BJ (cell line): ENCODE measurements around the gene HOXB3. TPM values are rescaled to one million over a fixed set of nuclear protein-coding genes. Genes with fewer than 3 reads are reported as not detected.

Source experiments
- CTCF ChIA-PET: fragments of 350-600 bp; formaldehyde crosslinking; extraction: SDS; loops from one replicate; lab custom pipeline; 2021; ENCODE audit warnings: antibody characterized with exemption, inconsistent platforms; lab: Yijun Ruan, JAX
- POLR2A ChIA-PET: fragments of 300-600 bp; sonication (Branson Sonifier 250); formaldehyde crosslinking; extraction: SDS; loops from one replicate; lab custom pipeline; 2021; ENCODE audit warnings: antibody characterized with exemption; lab: Charles Lee
- DNase-seq: peaks from one replicate; pipeline ENCODE4 v3.0.0-alpha.2; 2011; ENCODE audit warnings: low read depth
- H3K27me3 ChIP-seq: 2 replicates; pipeline ENCODE4 v1.6.0; 2011; ENCODE audit warnings: low read length; ENCODE audit not compliant: control insufficient read depth, insufficient read depth
- H3K36me3 ChIP-seq: 2 replicates; pipeline ENCODE4 v1.5.1; 2011; ENCODE audit warnings: low read length; ENCODE audit not compliant: control insufficient read depth, insufficient read depth
- H3K4me3 ChIP-seq: 2 replicates; pipeline ENCODE4 v1.5.1; 2011; ENCODE audit warnings: low read depth, mild to moderate bottlenecking, control low read depth, low read length
- polyA plus RNA-seq: library from polyadenylated mRNA; depleted of rRNA; stranded (reverse); fragments of >200 nt; gene quantifications from 2 replicates; pipeline ENCODE4 v1.2.3, GENCODE V29; 2011
- TF ChIP-seq, protein P1 (sequence below): IDR thresholded peaks from 2 replicates; pipeline ENCODE4 v1.5.1; 2011; ENCODE audit warnings: low read depth, mild to moderate bottlenecking, control low read depth, inconsistent platforms, low read length, moderate library complexity; ENCODE audit not compliant: insufficient read depth

HOXB3 gene
- polyA plus RNA-seq, 1 experiment: not detected

DNA sequence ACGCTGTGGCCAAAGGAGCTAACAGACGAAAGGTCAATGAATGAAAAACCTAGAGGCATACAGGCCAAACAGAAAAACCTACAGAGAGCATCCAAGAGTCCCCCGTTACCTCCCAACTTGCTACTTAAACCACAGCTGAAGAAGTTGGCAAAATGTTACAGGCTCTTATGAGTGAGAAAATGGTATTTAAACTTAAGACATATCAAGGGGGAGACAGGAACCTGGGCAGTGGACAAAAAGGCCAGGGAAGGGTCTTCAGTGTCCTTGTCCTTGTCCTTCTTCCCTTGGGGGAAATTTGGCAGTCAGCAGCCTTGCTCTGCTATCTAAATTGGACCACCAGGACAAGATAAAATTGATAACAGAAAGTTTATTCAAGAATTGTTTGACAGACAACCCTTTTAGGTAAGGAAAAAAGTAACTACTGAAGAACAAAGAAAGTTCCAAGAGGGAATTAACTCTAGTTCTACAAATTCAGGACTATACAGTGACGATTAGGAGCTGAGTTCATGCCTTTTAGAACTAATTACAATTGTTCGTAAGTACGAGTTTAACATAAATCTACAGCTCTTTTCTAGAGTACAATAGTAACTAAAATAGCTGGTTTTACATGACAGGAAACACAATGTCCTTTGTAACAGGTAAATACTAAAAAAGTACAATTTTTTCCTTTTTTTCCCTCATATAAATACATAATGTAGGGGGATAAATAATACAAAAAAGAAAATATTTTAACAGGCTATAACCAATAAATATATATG is 41.3 kb downstream of the HOXB3 start:
- no peaks in the 10 kb centered on the region for H3K36me3 ChIP-seq
- CTCF ChIA-PET: interaction anchor here (1.0 to 1.9 kb wide), 3 partner anchors 9 to 197 kb away, joined by 3 to 4 read pairs (median 3); no protein-coding TSS in a partner anchor
- POLR2A ChIA-PET: no interaction called here
- H3K4me3 ChIP-seq: no peak overlapping the region
- TF ChIP-seq, protein P1, sequence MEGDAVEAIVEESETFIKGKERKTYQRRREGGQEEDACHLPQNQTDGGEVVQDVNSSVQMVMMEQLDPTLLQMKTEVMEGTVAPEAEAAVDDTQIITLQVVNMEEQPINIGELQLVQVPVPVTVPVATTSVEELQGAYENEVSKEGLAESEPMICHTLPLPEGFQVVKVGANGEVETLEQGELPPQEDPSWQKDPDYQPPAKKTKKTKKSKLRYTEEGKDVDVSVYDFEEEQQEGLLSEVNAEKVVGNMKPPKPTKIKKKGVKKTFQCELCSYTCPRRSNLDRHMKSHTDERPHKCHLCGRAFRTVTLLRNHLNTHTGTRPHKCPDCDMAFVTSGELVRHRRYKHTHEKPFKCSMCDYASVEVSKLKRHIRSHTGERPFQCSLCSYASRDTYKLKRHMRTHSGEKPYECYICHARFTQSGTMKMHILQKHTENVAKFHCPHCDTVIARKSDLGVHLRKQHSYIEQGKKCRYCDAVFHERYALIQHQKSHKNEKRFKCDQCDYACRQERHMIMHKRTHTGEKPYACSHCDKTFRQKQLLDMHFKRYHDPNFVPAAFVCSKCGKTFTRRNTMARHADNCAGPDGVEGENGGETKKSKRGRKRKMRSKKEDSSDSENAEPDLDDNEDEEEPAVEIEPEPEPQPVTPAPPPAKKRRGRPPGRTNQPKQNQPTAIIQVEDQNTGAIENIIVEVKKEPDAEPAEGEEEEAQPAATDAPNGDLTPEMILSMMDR: no peak
- peaks cover 12% of the 10 kb centered on the region for H3K27me3 ChIP-seq
- DNase-seq: no peak

DNA sequence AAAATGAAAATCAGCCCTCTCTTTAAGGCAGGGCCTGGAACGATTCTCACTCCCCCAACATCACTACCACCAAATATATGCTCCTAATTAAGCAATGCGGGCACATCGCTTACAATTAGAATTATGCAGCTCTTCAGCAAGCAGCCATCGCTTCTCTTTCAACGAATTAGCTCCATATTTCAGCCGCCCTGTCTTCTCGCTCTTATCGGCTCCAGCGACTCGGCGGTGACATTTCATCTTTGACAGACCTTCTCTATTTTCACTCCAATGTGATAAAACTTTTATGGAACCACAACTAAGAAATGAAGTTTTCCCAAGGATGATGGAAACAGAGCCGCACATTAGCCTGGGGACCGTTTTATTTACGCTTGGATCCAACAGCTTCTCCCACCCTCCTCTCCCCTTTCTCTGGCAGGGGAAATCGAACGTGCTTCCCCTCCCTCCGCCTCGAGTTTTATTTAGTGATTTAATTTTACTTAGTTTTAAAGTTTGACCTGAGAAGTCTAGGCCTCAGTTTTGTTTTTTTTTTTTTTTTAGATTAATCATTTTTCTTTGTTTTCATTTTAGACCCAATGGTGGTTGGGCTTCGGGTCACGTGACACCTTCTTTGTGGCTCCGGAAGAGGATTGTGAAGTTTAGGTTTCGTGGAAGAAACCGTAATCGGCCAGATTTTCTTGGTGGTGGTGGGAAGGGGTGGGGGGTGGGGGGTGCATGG is 42.1 kb downstream of the HOXB3 start:
- peaks cover 14% of the 10 kb centered on the region for H3K27me3 ChIP-seq
- DNase-seq: no peak
- POLR2A ChIA-PET: interaction anchor here (0.7 kb wide), 1 partner anchor 55 kb away, joined by 20 read pairs; no protein-coding TSS in a partner anchor
- CTCF ChIA-PET: interaction anchor here (1.3 to 1.9 kb wide), 2 partner anchors 14 to 196 kb away, joined by 3 read pairs; no protein-coding TSS in a partner anchor
- H3K4me3 ChIP-seq: no peak overlapping the region
- TF ChIP-seq, protein P1: no peak
- no peaks in the 10 kb centered on the region for H3K36me3 ChIP-seq

- Histone ChIP-seq H3K27me3 (peaks cover 13% of the 10 kb centered on the region), H3K36me3 (no peaks in the 10 kb centered on the region), H3K4me3 (no peak overlapping the region)
- POLR2A ChIA-PET: interaction anchor here (0.7 kb wide), 1 partner anchor 54 kb away, joined by 20 read pairs; no protein-coding TSS in a partner anchor
- TF ChIP-seq, protein P1: no peak
- DNase-seq: no peak
- CTCF ChIA-PET: interaction anchor here (0.6 to 1.9 kb wide), 3 partner anchors 14 to 195 kb away, joined by 3 read pairs; no protein-coding TSS in a partner anchor
Measured at GRCh38 chr17:48546924-48547807, 42.9 kb downstream of the HOXB3 start.

- TF ChIP-seq, protein P1: no peak
- peaks cover 16% of the 10 kb centered on the region for H3K27me3 ChIP-seq
- no peak overlapping the region for H3K4me3 ChIP-seq
- H3K36me3 ChIP-seq: no peaks in the 10 kb centered on the region
- CTCF ChIA-PET: interaction anchor here (0.6 to 1.9 kb wide), 2 partner anchors 14 to 16 kb away, joined by 3 read pairs; no protein-coding TSS in a partner anchor
- DNase-seq: no peak
- POLR2A ChIA-PET: no interaction called here
Measured at GRCh38 chr17:48546137-48546923, 43.7 kb downstream of the HOXB3 start.
